Liver (tissue), 3 donors: ENCODE measurements around the gene FMN1.

Experiments
- FOXA1 ChIP-seq: IDR thresholded peaks from 2 replicates; pipeline ENCODE4 v1.6.1; 2016; ENCODE audit warnings: antibody characterized with exemption
- GABPA ChIP-seq, 2 donors: IDR thresholded peaks in 1 of 2; conservative IDR thresholded peaks in 1 of 2; 2 replicates each; pipeline ENCODE4 v1.6.1; 2016; ENCODE audit warnings: antibody characterized with exemption in 2 of 2, mild to moderate bottlenecking in 1 of 2, moderate library complexity in 1 of 2
- MAX ChIP-seq: IDR thresholded peaks from 2 replicates; pipeline ENCODE4 v1.6.1; 2016; ENCODE audit warnings: antibody characterized with exemption
- RAD21 ChIP-seq, 2 donors: IDR thresholded peaks; 2 replicates each; pipeline ENCODE4 v1.6.1; 2016; ENCODE audit warnings: antibody characterized with exemption in 2 of 2, mild to moderate bottlenecking in 2 of 2
- SP1 ChIP-seq: IDR thresholded peaks from 2 replicates; pipeline ENCODE4 v1.6.1; 2018; ENCODE audit warnings: antibody characterized with exemption, mild to moderate bottlenecking
- TAF1 ChIP-seq: conservative IDR thresholded peaks from 2 replicates; pipeline ENCODE4 v1.6.1; 2016; ENCODE audit warnings: antibody characterized with exemption, mild to moderate bottlenecking
- ZBTB33 ChIP-seq: IDR thresholded peaks from 2 replicates; pipeline ENCODE4 v1.6.1; 2016; ENCODE audit warnings: antibody characterized with exemption
- TF ChIP-seq, protein P1 (sequence below): fragments of 150-350 bp; IDR thresholded peaks from 2 replicates; pipeline ENCODE4 v1.5.1; 2017; ENCODE audit warnings: improper control_type of control experiment, low read depth, low read length; ENCODE audit not compliant: missing input control
- donor health status: healthy.
- donor health status: healthy.

- TF ChIP-seq, protein P1, sequence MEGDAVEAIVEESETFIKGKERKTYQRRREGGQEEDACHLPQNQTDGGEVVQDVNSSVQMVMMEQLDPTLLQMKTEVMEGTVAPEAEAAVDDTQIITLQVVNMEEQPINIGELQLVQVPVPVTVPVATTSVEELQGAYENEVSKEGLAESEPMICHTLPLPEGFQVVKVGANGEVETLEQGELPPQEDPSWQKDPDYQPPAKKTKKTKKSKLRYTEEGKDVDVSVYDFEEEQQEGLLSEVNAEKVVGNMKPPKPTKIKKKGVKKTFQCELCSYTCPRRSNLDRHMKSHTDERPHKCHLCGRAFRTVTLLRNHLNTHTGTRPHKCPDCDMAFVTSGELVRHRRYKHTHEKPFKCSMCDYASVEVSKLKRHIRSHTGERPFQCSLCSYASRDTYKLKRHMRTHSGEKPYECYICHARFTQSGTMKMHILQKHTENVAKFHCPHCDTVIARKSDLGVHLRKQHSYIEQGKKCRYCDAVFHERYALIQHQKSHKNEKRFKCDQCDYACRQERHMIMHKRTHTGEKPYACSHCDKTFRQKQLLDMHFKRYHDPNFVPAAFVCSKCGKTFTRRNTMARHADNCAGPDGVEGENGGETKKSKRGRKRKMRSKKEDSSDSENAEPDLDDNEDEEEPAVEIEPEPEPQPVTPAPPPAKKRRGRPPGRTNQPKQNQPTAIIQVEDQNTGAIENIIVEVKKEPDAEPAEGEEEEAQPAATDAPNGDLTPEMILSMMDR = no peak
- TF ChIP-seq RAD21 (IDR thresholded peaks at IDR 0.05) = no peak
- TF ChIP-seq ZBTB33 = no peak
- no peak for TF ChIP-seq SP1
- no peak for TF ChIP-seq TAF1
- no peak for TF ChIP-seq FOXA1
- no peak for TF ChIP-seq MAX
- no peak for TF ChIP-seq GABPA (IDR thresholded peaks at IDR 0.05 in 1 of 2, conservative IDR thresholded peaks at IDR 0.05 in 1 of 2)
Observed at GRCh38 chr15:32982001-32982400, 212.5 kb downstream of the FMN1 start.
